IPS-18c (cell line): Measurements from ENCODE around the gene BTD.

Experiments used
- H3K4me3 ChIP-seq: 2 replicates; pipeline ENCODE4 v1.7.0; 2013; ENCODE audit warnings: low read depth, mild to moderate bottlenecking, low read length, moderate library complexity; ENCODE audit not compliant: insufficient read depth
- H3K9me3 ChIP-seq: one replicate; pipeline ENCODE4 v1.6.1; 2013; ENCODE audit warnings: mild to moderate bottlenecking, low read length, moderate library complexity; ENCODE audit not compliant: control insufficient read depth, insufficient read depth

The BTD gene

GRCh38 chr3:15601399-15602145, at the start of gene BTD, which contains the start of gene HACL1:
Gene BTD (plus strand): TSS chr3:15601745. CDS start chr3:15635440, 33,695 bp downstream.
Gene HACL1 (minus strand): TSS chr3:15601569. CDS start chr3:15601463, 106 bp downstream.
- Histone ChIP-seq H3K9me3 (peaks cover 2% of the 10 kb centered on the region), H3K4me3 (peak within 1 kb of the TSS; percentile 99)

- no peaks in the 10 kb centered on the region for H3K9me3 ChIP-seq
Observed at GRCh38 chr3:15551902-15552301, 49.6 kb upstream of the BTD start.

GRCh38 chr3:15553749-15554148, 47.8 kb upstream of the BTD start:
- no peak overlapping the region for H3K4me3 ChIP-seq
- H3K9me3 ChIP-seq = no peaks in the 10 kb centered on the region

More at GRCh38 chr3:15551902-15552301, 49.6 kb upstream of the BTD start:
- no peak overlapping the region for H3K4me3 ChIP-seq

- no peaks in the 10 kb centered on the region for H3K9me3 ChIP-seq
Observed at GRCh38 chr3:15556512-15556911, 45.0 kb upstream of the BTD start.

GRCh38 chr3:15557511-15557946, 44.0 kb upstream of the BTD start:
- no peaks in the 10 kb centered on the region for H3K9me3 ChIP-seq
- no peak overlapping the region for H3K4me3 ChIP-seq

More at GRCh38 chr3:15556512-15556911, 45.0 kb upstream of the BTD start:
- H3K4me3 ChIP-seq = no peak overlapping the region

- Histone ChIP-seq H3K4me3 (no peak overlapping the region), H3K9me3 (no peaks in the 10 kb centered on the region)
Observed at GRCh38 chr3:15558581-15558980, 43.0 kb upstream of the BTD start.

GRCh38 chr3:15562560-15562959, 39.0 kb upstream of the BTD start:
- Histone ChIP-seq H3K9me3 (no peaks in the 10 kb centered on the region), H3K4me3 (no peak overlapping the region)

GRCh38 chr3:15563190-15563589, 38.4 kb upstream of the BTD start:
- H3K4me3 ChIP-seq = no peak overlapping the region
- no peaks in the 10 kb centered on the region for H3K9me3 ChIP-seq

GRCh38 chr3:15572138-15572537, 29.4 kb upstream of the BTD start:
- Histone ChIP-seq H3K4me3 (no peak overlapping the region), H3K9me3 (no peaks in the 10 kb centered on the region)

- Histone ChIP-seq H3K9me3 (no peaks in the 10 kb centered on the region), H3K4me3 (no peak overlapping the region)
Observed at GRCh38 chr3:15575446-15575845, 26.1 kb upstream of the BTD start.

GRCh38 chr3:15576475-15576874, 25.1 kb upstream of the BTD start:
- H3K9me3 ChIP-seq = no peaks in the 10 kb centered on the region
- H3K4me3 ChIP-seq = no peak overlapping the region

- Histone ChIP-seq H3K4me3 (no peak overlapping the region), H3K9me3 (no peaks in the 10 kb centered on the region)
Observed at GRCh38 chr3:15578289-15578867, 23.2 kb upstream of the BTD start.

GRCh38 chr3:15579051-15579450, 22.5 kb upstream of the BTD start:
- H3K4me3 ChIP-seq = no peak overlapping the region
- H3K9me3 ChIP-seq = no peaks in the 10 kb centered on the region

GRCh38 chr3:15581471-15582394, 19.8 kb upstream of the BTD start:
- Histone ChIP-seq H3K9me3 (no peaks in the 10 kb centered on the region), H3K4me3 (no peak overlapping the region)

- Histone ChIP-seq H3K4me3 (no peak overlapping the region), H3K9me3 (no peaks in the 10 kb centered on the region)
Observed at GRCh38 chr3:15585111-15585845, 16.3 kb upstream of the BTD start.

- no peak overlapping the region for H3K4me3 ChIP-seq
- H3K9me3 ChIP-seq = no peaks in the 10 kb centered on the region
Observed at GRCh38 chr3:15591242-15591641, 10.3 kb upstream of the BTD start.

- no peak overlapping the region for H3K4me3 ChIP-seq
- H3K9me3 ChIP-seq = no peaks in the 10 kb centered on the region
Observed at GRCh38 chr3:15591928-15592327, 9.6 kb upstream of the BTD start.
